Osteoblast (primary cell): ENCODE data around the gene MRE11. TPM values are rescaled to one million over a fixed set of nuclear protein-coding genes. Genes with fewer than 3 reads are reported as not detected.

Experiments used
- DNase-seq: peaks from one replicate; pipeline ENCODE4 v3.0.0; 2011; ENCODE audit warnings: low spot score, mixed read lengths; ENCODE audit not compliant: insufficient read length; ENCODE audit errors: missing footprints
- H2AFZ ChIP-seq: 2 replicates; pipeline ENCODE4 v1.6.0; 2011; ENCODE audit warnings: mild to moderate bottlenecking, low read length
- H3K27ac ChIP-seq: 2 replicates; pipeline ENCODE4 v1.5.1; 2011; ENCODE audit warnings: mild to moderate bottlenecking, low read depth, low read length, moderate library complexity
- H3K27me3 ChIP-seq: 2 replicates; pipeline ENCODE4 v1.6.0; 2012; ENCODE audit warnings: mild to moderate bottlenecking, control low read depth, inconsistent platforms, low read length, moderate library complexity; ENCODE audit not compliant: insufficient read depth
- H3K36me3 ChIP-seq: 2 replicates; pipeline ENCODE4 v1.5.1; 2011; ENCODE audit warnings: mild to moderate bottlenecking, low read length, control low read depth, moderate library complexity; ENCODE audit not compliant: insufficient read depth
- H3K4me1 ChIP-seq: 2 replicates; pipeline ENCODE4 v1.5.1; 2011; ENCODE audit warnings: mild to moderate bottlenecking, low read length, control low read depth, moderate library complexity; ENCODE audit not compliant: insufficient read depth
- H3K4me2 ChIP-seq: 2 replicates; pipeline ENCODE4 v1.6.0; 2011; ENCODE audit warnings: mild to moderate bottlenecking, low read length; ENCODE audit not compliant: insufficient read depth
- H3K4me3 ChIP-seq: fragments of 200-600 bp; sonication (generic); 3 replicates; pipeline ENCODE4 v1.5.1; 2012; ENCODE audit warnings: mild to moderate bottlenecking, low read length, inconsistent platforms; ENCODE audit not compliant: insufficient read depth
- H3K79me2 ChIP-seq: 2 replicates; pipeline ENCODE4 v1.6.0; 2012; ENCODE audit warnings: mild to moderate bottlenecking, low read length, control low read depth, inconsistent platforms; ENCODE audit not compliant: insufficient read depth
- H3K9me3 ChIP-seq: 2 replicates; pipeline ENCODE4 v1.5.1; 2011; ENCODE audit warnings: low read depth, low read length, control low read depth
- H4K20me1 ChIP-seq: 2 replicates; pipeline ENCODE4 v1.6.0; 2012; ENCODE audit warnings: mild to moderate bottlenecking, low read length, control low read depth; ENCODE audit not compliant: insufficient read depth
- CTCF ChIP-seq: IDR thresholded peaks from 2 replicates; pipeline ENCODE4 v1.5.1; 2011; ENCODE audit warnings: mild to moderate bottlenecking, low read depth, low read length, moderate library complexity; ENCODE audit errors: extremely low read depth
- total RNA-seq: library from RNA; depleted of rRNA; stranded (reverse); fragments of >200 nt; gene quantifications from 2 replicates; pipeline ENCODE4 v1.2.3, GENCODE V29; 2012

MRE11 gene
- total RNA-seq, 1 donor, result 10.1 TPM

- H3K27me3 ChIP-seq, result peaks cover 44% of the 10 kb centered on the region
- peak within 1 kb of the TSS; percentile 29 for H2AFZ ChIP-seq
- DNase-seq, result peak; percentile 83
- peaks cover 3% of the 10 kb centered on the region for H3K4me1 ChIP-seq
- no peaks in the 10 kb centered on the region for H3K79me2 ChIP-seq
- no peaks in the 10 kb centered on the region for H4K20me1 ChIP-seq
- H3K36me3 ChIP-seq, result no peaks in the 10 kb centered on the region
- H3K4me2 ChIP-seq, result peak within 1 kb of the TSS; percentile 67
- H3K9me3 ChIP-seq, result no peaks in the 10 kb centered on the region
- peak within 1 kb of the TSS; percentile 55 for H3K4me3 ChIP-seq
- H3K27ac ChIP-seq, result no peak within 1 kb of the TSS
- no peak for TF ChIP-seq CTCF
Observed at GRCh38 chr11:94400839-94401772, 92.5 kb downstream of the MRE11 start, which contains the start of gene GPR83. TSS of gene GPR83 (minus strand) at chr11:94401419. CDS start at chr11:94401247, 172 bp downstream.

- Histone ChIP-seq H3K4me2 (no peak overlapping the region), H3K4me1 (peaks cover 3% of the 10 kb centered on the region), H3K79me2 (no peaks in the 10 kb centered on the region), H3K36me3 (no peaks in the 10 kb centered on the region), H3K27me3 (peaks cover 44% of the 10 kb centered on the region), H2AFZ (no peak overlapping the region), H3K9me3 (no peaks in the 10 kb centered on the region), H3K4me3 (no peak overlapping the region), H4K20me1 (no peaks in the 10 kb centered on the region), H3K27ac (no peak overlapping the region)
- no peak for TF ChIP-seq CTCF
- DNase-seq, result no peak
Observed at GRCh38 chr11:94400457-94400838, 93.2 kb downstream of the MRE11 start.

GRCh38 chr11:94400050-94400449 lies 93.6 kb downstream of the MRE11 start:
- Histone ChIP-seq H3K4me2 (no peak overlapping the region), H3K79me2 (no peaks in the 10 kb centered on the region)

More at GRCh38 chr11:94400050-94400449, 93.6 kb downstream of the MRE11 start:
- H3K9me3 ChIP-seq, result no peaks in the 10 kb centered on the region
- H3K4me1 ChIP-seq, result peaks cover 3% of the 10 kb centered on the region
- H3K4me3 ChIP-seq, result no peak overlapping the region
- DNase-seq, result peak; percentile 55
- no peak for TF ChIP-seq CTCF
- H3K27me3 ChIP-seq, result peaks cover 44% of the 10 kb centered on the region
- H3K27ac ChIP-seq, result no peak overlapping the region
- no peaks in the 10 kb centered on the region for H4K20me1 ChIP-seq
- H3K36me3 ChIP-seq, result no peaks in the 10 kb centered on the region
- no peak overlapping the region for H2AFZ ChIP-seq
